Skeletal muscle tissue (tissue), 4 donors: ENCODE measurements around the gene HSF2BP. TPM values are rescaled to one million over a fixed set of nuclear protein-coding genes. Genes with fewer than 3 reads are reported as not detected.
"Not testable (repeated sequence)": the region's sequence is repeated elsewhere in the genome, so short reads cannot be mapped to it uniquely, and the experiment has no call there.

Experiments
- H3K27ac ChIP-seq: one replicate; pipeline ENCODE4 v1.7.0; 2013; ENCODE audit warnings: mild to moderate bottlenecking, low read depth, low read length, inconsistent platforms
- H3K27me3 ChIP-seq, 3 donors: one replicate each; pipeline ENCODE4 v1.7.0; 2013; ENCODE audit warnings: low read length in 3 of 3; ENCODE audit not compliant: control insufficient read depth in 3 of 3, insufficient read depth in 3 of 3
- H3K36me3 ChIP-seq, 3 donors: one replicate each; pipeline ENCODE4 v1.7.0; 2013; ENCODE audit warnings: low read length in 3 of 3; ENCODE audit not compliant: control insufficient read depth in 3 of 3, insufficient read depth in 3 of 3
- H3K4me1 ChIP-seq, 3 donors: one replicate each; pipeline ENCODE4 v1.7.0; 2013; ENCODE audit warnings: low read length in 3 of 3, mild to moderate bottlenecking in 3 of 3; ENCODE audit not compliant: control insufficient read depth in 3 of 3, insufficient read depth in 3 of 3
- H3K4me3 ChIP-seq, 3 donors: one replicate each; pipeline ENCODE4 v1.7.0; 2013; ENCODE audit warnings: low read length in 3 of 3
- H3K9ac ChIP-seq, 3 donors: one replicate each; pipeline ENCODE4 v1.7.0; 2013; ENCODE audit warnings: low read length in 3 of 3, mild to moderate bottlenecking in 3 of 3, moderate library complexity in 2 of 3, low read depth in 1 of 3
- H3K9me3 ChIP-seq, 3 donors: one replicate each; pipeline ENCODE4 v1.7.0; 2013; ENCODE audit warnings: low read length in 3 of 3; ENCODE audit not compliant: control insufficient read depth in 3 of 3
- total RNA-seq: library from RNA; depleted of rRNA; stranded (reverse); fragments of >200 nt; gene quantifications from one replicate; pipeline ENCODE4 v1.2.3, GENCODE V29; 2014
- donor health status: Osteomylitis.

Gene HSF2BP
- total RNA-seq, 1 donor from 2014 or later, result 1.6 TPM

DNA sequence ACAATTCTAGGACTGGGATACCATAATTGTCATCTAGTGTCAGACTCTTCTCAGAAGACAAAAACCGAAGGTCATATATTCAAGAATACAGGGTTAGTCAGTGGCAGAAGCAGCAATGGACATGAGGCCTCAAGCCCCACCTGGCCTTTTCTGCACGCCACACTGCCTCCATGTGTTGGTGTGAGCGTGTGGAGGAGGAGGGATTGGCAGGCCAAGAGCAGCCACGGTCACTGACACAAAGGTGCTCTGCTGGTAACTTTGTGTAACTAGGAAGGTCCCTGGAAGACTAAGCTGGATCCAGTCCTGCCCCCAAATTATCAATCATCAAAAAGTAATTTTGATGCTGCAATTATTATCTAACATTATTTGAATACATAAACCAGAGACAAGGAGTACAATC, 34.9 kb downstream of the HSF2BP start:
- Histone ChIP-seq H3K27ac (no peak overlapping the region), H3K9me3 (peaks cover 0 to 6% (median 3%) of the 10 kb centered on the region in 3 donors), H3K36me3 (no peaks in the 10 kb centered on the region), H3K4me1 (no peaks in the 10 kb centered on the region), H3K9ac (no peak overlapping the region), H3K27me3 (no peaks in the 10 kb centered on the region), H3K4me3 (no peak overlapping the region)

DNA sequence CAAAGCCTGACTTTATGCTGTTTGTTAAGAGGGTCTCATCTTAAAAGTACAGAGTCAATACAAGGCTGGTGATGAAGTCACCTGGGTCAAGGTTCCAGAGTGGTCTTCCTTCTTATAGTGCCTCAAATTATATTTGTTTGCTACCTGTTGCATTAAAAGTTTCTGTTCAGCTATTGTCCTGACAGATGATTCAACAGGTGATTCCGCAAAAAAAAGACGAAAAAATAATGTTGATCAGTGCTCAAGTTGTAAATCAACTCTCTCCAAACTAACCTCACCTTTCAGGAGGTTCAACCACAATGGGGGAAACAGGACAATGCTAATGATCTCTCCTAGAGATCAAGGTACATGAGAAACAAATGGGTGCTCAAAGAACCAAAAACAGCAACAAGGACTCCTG, 35.7 kb downstream of the HSF2BP start:
- Histone ChIP-seq H3K36me3 (no peaks in the 10 kb centered on the region), H3K27me3 (no peaks in the 10 kb centered on the region), H3K4me1 (no peaks in the 10 kb centered on the region), H3K27ac (no peak overlapping the region), H3K9me3 (peaks cover 0 to 6% (median 3%) of the 10 kb centered on the region in 3 donors), H3K9ac (no peak overlapping the region), H3K4me3 (no peak overlapping the region)

GRCh38 chr21:43622796-43623195, 36.5 kb downstream of the HSF2BP start:
- H3K36me3 ChIP-seq, result no peaks in the 10 kb centered on the region
- no peak overlapping the region for H3K27ac ChIP-seq
- H3K9me3 ChIP-seq, result peaks cover 0 to 6% (median 3%) of the 10 kb centered on the region in 3 donors

DNA sequence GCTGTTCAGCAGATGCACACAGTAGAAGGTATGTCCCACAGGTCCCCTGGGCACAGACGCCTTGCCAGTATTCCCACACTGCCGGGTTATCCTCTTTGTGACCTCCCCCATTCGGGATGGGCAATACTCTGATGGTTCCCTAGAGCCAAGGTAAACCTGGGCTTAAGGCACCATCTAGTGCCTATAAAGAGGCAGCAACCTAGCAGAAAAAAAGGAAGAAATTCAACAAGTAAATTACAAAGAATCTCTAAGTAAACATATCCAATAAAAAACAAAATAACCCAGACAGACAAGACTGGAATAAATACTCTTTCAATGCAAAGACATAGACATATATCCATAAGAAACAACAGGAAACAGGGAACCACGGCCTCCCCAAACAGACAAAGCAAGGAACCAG, 39.4 kb downstream of the HSF2BP start:
- Histone ChIP-seq H3K9ac (no peak overlapping the region), H3K4me3 (no peak overlapping the region), H3K27ac (no peak overlapping the region), H3K9me3 (peaks cover 0 to 6% (median 3%) of the 10 kb centered on the region in 3 donors), H3K36me3 (no peaks in the 10 kb centered on the region), H3K27me3 (no peaks in the 10 kb centered on the region), H3K4me1 (no peaks in the 10 kb centered on the region)

More at GRCh38 chr21:43622796-43623195, 36.5 kb downstream of the HSF2BP start:
- no peak overlapping the region for H3K9ac ChIP-seq
- H3K4me3 ChIP-seq, result no peak overlapping the region
- no peaks in the 10 kb centered on the region for H3K4me1 ChIP-seq
- no peaks in the 10 kb centered on the region for H3K27me3 ChIP-seq

DNA sequence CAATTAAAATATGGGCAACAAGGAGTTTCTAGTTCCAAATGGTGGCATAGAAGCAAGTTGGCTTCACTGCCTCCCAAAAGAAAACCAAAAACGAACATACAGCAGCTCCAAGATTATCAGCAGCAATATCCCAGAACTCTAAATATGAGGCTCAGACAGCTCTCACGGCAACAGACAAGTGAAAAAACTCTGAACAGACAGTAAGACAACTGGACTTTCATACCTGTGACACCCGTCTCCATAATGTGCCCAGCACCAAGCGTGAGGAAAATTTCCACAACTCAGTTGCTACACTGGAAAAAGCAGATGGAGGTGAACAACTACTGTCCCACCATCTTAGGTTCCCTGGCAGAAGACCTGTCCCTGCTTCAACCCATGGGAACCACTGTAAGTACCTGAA, 39.9 kb downstream of the HSF2BP start:
- Histone ChIP-seq H3K4me1 (no peaks in the 10 kb centered on the region), H3K27me3 (no peaks in the 10 kb centered on the region), H3K9me3 (peaks cover 0 to 6% (median 3%) of the 10 kb centered on the region in 3 donors), H3K27ac (no peak overlapping the region), H3K9ac (no peak overlapping the region), H3K36me3 (no peaks in the 10 kb centered on the region), H3K4me3 (no peak overlapping the region)

- Histone ChIP-seq H3K9me3 (peaks cover 0 to 6% (median 3%) of the 10 kb centered on the region in 3 donors), H3K4me1 (no peaks in the 10 kb centered on the region), H3K36me3 (no peaks in the 10 kb centered on the region), H3K9ac (no peak overlapping the region), H3K27me3 (no peaks in the 10 kb centered on the region), H3K27ac (no peak overlapping the region), H3K4me3 (no peak overlapping the region)
These were observed 40.3 kb downstream of the HSF2BP start for GRCh38 chr21:43618940-43619339.

GRCh38 chr21:43616861-43617260, 42.4 kb downstream of the HSF2BP start:
- H3K36me3 ChIP-seq, H3K4me1 ChIP-seq: not testable (repeated sequence)

DNA sequence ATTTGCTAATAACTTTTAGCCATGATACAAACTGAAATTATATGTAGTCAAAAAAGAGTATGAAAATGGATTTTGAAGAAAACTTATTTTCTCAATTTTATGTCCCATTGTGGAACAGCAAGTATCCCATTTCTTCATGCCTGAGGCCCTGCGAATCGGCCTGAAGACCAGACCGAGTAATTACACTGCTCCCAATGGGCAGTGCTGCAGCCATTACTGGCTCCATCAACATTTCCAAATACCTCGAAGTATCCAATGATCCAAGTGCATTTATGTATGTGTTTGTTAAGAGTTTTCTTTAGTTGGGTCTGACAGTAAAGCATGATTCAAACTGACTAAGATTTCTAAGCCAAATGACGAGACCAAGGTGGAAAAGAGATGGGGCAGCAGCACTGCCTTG, 44.4 kb downstream of the HSF2BP start:
- no peak overlapping the region for H3K27ac ChIP-seq
- no peak overlapping the region for H3K4me3 ChIP-seq

More at GRCh38 chr21:43616861-43617260, 42.4 kb downstream of the HSF2BP start:
- H3K9me3 ChIP-seq, H3K27me3 ChIP-seq, H3K4me3 ChIP-seq, H3K27ac ChIP-seq, H3K9ac ChIP-seq: not testable (repeated sequence)

GRCh38 chr21:43613755-43614638, 45.3 kb downstream of the HSF2BP start:
- H3K9ac ChIP-seq, result no peak overlapping the region

More for the DNA sequence above, 44.4 kb downstream of the HSF2BP start:
- H3K9ac ChIP-seq, result no peak overlapping the region
- H3K4me1 ChIP-seq, result peaks cover under 1 to 2% (median 1%) of the 10 kb centered on the region in 3 donors
- H3K27me3 ChIP-seq, result no peaks in the 10 kb centered on the region
- peaks cover 0 to 3% (median 0%) of the 10 kb centered on the region in 3 donors for H3K9me3 ChIP-seq
- H3K36me3 ChIP-seq, result no peaks in the 10 kb centered on the region

DNA sequence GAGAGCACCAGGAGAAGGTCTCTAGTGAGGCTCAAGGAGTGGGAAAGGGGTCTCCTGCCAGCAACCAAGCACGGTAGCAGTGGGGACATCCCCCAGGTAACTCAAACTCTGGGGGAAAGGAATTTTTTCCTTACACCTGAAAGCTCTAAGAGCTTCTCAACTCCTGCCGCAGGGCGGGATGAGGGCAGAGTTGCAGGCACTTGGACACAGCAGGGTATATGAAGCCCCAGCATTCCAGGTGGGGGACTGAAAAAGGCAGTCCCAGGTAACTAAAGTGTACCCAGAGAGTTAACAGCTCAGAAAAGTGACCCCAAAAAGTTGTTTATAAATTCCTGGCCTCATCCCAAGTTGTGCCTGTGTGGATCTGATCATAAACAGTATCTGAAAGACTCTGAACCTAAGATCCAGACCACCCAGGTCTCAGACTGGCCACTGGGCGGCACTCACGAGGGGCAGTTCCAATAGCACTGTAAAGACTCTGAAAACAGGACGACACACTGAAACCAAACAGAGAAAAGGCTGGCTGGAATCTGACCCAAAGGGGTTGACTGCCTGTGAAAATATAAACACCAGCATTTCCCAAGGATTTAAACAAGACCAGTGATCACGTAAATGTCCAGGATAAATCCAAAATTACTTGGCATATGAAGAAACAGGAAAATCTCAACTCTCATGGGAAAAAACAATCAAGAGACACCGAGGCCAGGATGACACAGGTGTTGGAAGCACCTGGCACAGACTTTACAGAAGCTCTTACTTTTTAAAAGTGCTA, 47.5 kb downstream of the HSF2BP start:
- Histone ChIP-seq H3K9me3 (no peaks in the 10 kb centered on the region), H3K4me3 (peak overlapping the region in 1 of 3 donors; percentile 1), H3K36me3 (no peaks in the 10 kb centered on the region), H3K27me3 (no peaks in the 10 kb centered on the region), H3K4me1 (peaks cover 2 to 5% (median 5%) of the 10 kb centered on the region in 3 donors), H3K9ac (peak overlapping the region in 1 of 3 donors; percentile 47), H3K27ac (no peak overlapping the region)

More at GRCh38 chr21:43613755-43614638, 45.3 kb downstream of the HSF2BP start:
- peaks cover 2 to 5% (median 5%) of the 10 kb centered on the region in 3 donors for H3K4me1 ChIP-seq
- H3K4me3 ChIP-seq, result no peak overlapping the region
- no peaks in the 10 kb centered on the region for H3K36me3 ChIP-seq
- no peaks in the 10 kb centered on the region for H3K27me3 ChIP-seq
- no peaks in the 10 kb centered on the region for H3K9me3 ChIP-seq
- H3K27ac ChIP-seq, result no peak overlapping the region
